GM18858 (cell line): ENCODE data around the gene NT5DC1.

Source experiments
- ATAC-seq: cut with Tn5 transposase; IDR thresholded peaks from one replicate; pipeline ENCODE4 v1.9.1; 2021; ENCODE audit not compliant: unreplicated experiment

NT5DC1 gene

DNA sequence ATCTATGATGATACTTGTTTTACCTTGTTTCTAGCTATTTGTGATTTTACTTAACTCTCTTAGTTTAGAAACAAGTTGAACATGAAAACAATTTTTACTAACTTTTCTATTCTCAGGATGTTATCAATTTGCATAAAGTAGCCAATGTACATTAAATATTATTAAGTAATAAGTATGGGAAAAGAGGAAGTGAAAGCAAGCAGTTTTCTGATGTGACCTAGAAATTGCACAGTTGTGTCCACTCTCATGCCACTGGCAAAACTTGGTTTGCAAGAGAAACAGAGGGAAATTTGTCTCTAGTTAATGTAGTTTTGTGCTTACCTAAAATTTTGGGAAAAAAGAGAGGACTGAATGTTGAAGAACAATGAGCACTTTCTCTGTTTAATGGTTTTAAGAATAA lies 198.3 kb downstream of the NT5DC1 start:
- no peak for ATAC-seq
